Measurements from ENCODE around the gene BRD3.

Gene BRD3

GRCh38 chr9:134055981-134056461 lies 11.8 kb downstream of the BRD3 start:
- Histone ChIP-seq H3K36me3 (ENCODE audit: insufficient read depth, low read length) (peaks cover 27% of the 10 kb centered on the region), H3K27me3 (ENCODE audit: insufficient read depth, low read length) (no peaks in the 10 kb centered on the region), H2AFZ (ENCODE audit: low read depth, low read length) (no peak overlapping the region), H3K9me3 (ENCODE audit: low read length) (no peaks in the 10 kb centered on the region), H3K4me3 (ENCODE audit: low read length) (no peak overlapping the region), H3K4me1 (ENCODE audit: insufficient read depth, low read length) (peaks cover 10% of the 10 kb centered on the region)

- Histone ChIP-seq H3K36me3 (ENCODE audit: insufficient read depth, low read length) (peaks cover 35% of the 10 kb centered on the region), H3K9me3 (ENCODE audit: low read length) (no peaks in the 10 kb centered on the region), H3K4me1 (ENCODE audit: insufficient read depth, low read length) (peaks cover 10% of the 10 kb centered on the region), H3K4me3 (ENCODE audit: low read length) (no peak overlapping the region), H2AFZ (ENCODE audit: low read depth, low read length) (no peak overlapping the region), H3K27me3 (ENCODE audit: insufficient read depth, low read length) (no peaks in the 10 kb centered on the region)
Observed at GRCh38 chr9:134054891-134055811, 12.7 kb downstream of the BRD3 start.

- H2AFZ ChIP-seq (ENCODE audit: low read depth, low read length) = no peak overlapping the region
- peaks cover 10% of the 10 kb centered on the region for H3K4me1 ChIP-seq (ENCODE audit: insufficient read depth, low read length)
- H3K9me3 ChIP-seq (ENCODE audit: low read length) = no peaks in the 10 kb centered on the region
- H3K36me3 ChIP-seq (ENCODE audit: insufficient read depth, low read length) = peaks cover 45% of the 10 kb centered on the region
- no peaks in the 10 kb centered on the region for H3K27me3 ChIP-seq (ENCODE audit: insufficient read depth, low read length)
- H3K4me3 ChIP-seq (ENCODE audit: low read length) = no peak overlapping the region
Observed at GRCh38 chr9:134053941-134054761, 13.7 kb downstream of the BRD3 start.

GRCh38 chr9:134053401-134053871 lies 14.4 kb downstream of the BRD3 start:
- Histone ChIP-seq H3K4me3 (ENCODE audit: low read length) (no peak overlapping the region), H3K36me3 (ENCODE audit: insufficient read depth, low read length) (peaks cover 52% of the 10 kb centered on the region), H2AFZ (ENCODE audit: low read depth, low read length) (no peak overlapping the region), H3K27me3 (ENCODE audit: insufficient read depth, low read length) (no peaks in the 10 kb centered on the region), H3K9me3 (ENCODE audit: low read length) (no peaks in the 10 kb centered on the region), H3K4me1 (ENCODE audit: insufficient read depth, low read length) (peaks cover 8% of the 10 kb centered on the region)

- peaks cover 4% of the 10 kb centered on the region for H3K4me1 ChIP-seq (ENCODE audit: insufficient read depth, low read length)
- H2AFZ ChIP-seq (ENCODE audit: low read depth, low read length) = no peak overlapping the region
- H3K9me3 ChIP-seq (ENCODE audit: low read length) = no peaks in the 10 kb centered on the region
- peaks cover 57% of the 10 kb centered on the region for H3K36me3 ChIP-seq (ENCODE audit: insufficient read depth, low read length)
- no peak overlapping the region for H3K4me3 ChIP-seq (ENCODE audit: low read length)
- H3K27me3 ChIP-seq (ENCODE audit: insufficient read depth, low read length) = no peaks in the 10 kb centered on the region
Observed at GRCh38 chr9:134052941-134053340, 14.9 kb downstream of the BRD3 start.

- Histone ChIP-seq H3K36me3 (ENCODE audit: insufficient read depth, low read length) (peaks cover 61% of the 10 kb centered on the region), H3K4me3 (ENCODE audit: low read length) (no peak overlapping the region), H3K9me3 (ENCODE audit: low read length) (no peaks in the 10 kb centered on the region), H3K27me3 (ENCODE audit: insufficient read depth, low read length) (no peaks in the 10 kb centered on the region), H3K4me1 (ENCODE audit: insufficient read depth, low read length) (peaks cover under 1% of the 10 kb centered on the region), H2AFZ (ENCODE audit: low read depth, low read length) (no peak overlapping the region)
Observed at GRCh38 chr9:134052491-134052890, 15.3 kb downstream of the BRD3 start.

- no peak overlapping the region for H3K4me3 ChIP-seq (ENCODE audit: low read length)
- H2AFZ ChIP-seq (ENCODE audit: low read depth, low read length) = no peak overlapping the region
- H3K4me1 ChIP-seq (ENCODE audit: insufficient read depth, low read length) = no peaks in the 10 kb centered on the region
- H3K36me3 ChIP-seq (ENCODE audit: insufficient read depth, low read length) = peaks cover 67% of the 10 kb centered on the region
- no peaks in the 10 kb centered on the region for H3K27me3 ChIP-seq (ENCODE audit: insufficient read depth, low read length)
- H3K9me3 ChIP-seq (ENCODE audit: low read length) = no peaks in the 10 kb centered on the region
Observed at GRCh38 chr9:134051319-134051718, 16.5 kb downstream of the BRD3 start.

DNA sequence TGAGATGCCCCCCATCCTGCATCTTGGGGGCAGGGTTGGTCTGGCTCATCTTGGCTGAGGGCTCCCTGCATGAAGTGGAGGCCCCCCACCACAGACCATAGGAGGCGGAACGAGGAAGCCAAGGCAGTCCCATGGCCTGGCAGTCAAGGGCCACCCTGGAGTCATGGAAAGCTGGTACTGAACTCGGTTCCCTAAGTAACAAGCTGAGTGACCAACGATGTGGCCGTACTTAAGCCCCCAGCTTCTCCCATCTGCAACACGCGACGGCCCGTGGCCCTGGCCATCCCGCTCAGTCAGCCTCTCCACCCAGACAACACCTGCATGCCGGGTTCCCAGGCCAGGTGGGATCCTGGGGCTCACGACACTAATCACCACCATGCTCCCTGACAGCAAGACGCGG lies 17.1 kb downstream of the BRD3 start:
- H3K9me3 ChIP-seq (ENCODE audit: low read length) = no peaks in the 10 kb centered on the region
- no peaks in the 10 kb centered on the region for H3K27me3 ChIP-seq (ENCODE audit: insufficient read depth, low read length)
- no peak overlapping the region for H2AFZ ChIP-seq (ENCODE audit: low read depth, low read length)
- H3K4me1 ChIP-seq (ENCODE audit: insufficient read depth, low read length) = no peaks in the 10 kb centered on the region
- no peak overlapping the region for H3K4me3 ChIP-seq (ENCODE audit: low read length)
- peaks cover 73% of the 10 kb centered on the region for H3K36me3 ChIP-seq (ENCODE audit: insufficient read depth, low read length)

DNA sequence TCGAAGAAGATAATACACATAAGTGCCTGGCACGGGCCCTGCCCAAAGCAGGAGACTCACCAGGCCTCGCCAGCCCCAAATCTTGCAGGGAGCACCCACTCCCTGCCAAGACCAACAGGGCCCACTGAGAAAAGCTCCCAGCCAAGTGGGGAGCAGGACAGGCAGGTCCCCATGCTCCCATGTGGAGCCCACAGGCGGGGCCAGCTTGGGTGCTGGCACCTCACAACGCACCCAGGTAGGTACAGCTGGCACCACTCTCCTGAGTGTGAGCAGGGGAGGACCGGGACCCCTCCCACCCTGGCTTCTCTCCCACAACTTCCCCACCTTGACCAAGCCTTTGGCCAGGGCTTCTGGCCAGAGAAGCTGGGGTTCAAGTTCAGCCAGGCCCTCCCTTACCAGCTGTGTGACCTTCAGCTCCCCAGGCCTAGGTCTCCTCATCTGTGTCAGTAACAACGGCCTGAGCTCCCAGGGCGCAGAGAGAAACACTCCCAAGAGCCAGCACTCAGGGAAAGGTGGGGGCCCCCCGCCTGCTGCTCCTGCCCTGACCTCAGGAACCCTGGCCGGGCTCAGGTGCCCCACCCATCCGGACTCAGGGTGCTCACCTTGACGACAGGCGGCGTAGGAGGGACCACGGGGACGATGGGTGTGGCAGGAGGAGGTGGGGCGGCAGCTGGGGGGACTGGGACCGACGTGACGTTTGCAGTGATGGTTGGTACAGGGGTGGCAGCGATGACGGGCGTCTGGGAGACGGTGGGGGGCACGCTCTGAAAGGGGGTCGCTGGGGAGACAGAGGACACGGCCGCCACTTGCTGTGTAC lies 17.8 kb downstream of the BRD3 start:
- Histone ChIP-seq H3K27me3 (ENCODE audit: insufficient read depth, low read length) (no peaks in the 10 kb centered on the region), H2AFZ (ENCODE audit: low read depth, low read length) (no peak overlapping the region), H3K4me3 (ENCODE audit: low read length) (no peak overlapping the region), H3K36me3 (ENCODE audit: insufficient read depth, low read length) (peaks cover 81% of the 10 kb centered on the region), H3K9me3 (ENCODE audit: low read length) (no peaks in the 10 kb centered on the region), H3K4me1 (ENCODE audit: insufficient read depth, low read length) (no peaks in the 10 kb centered on the region)

DNA sequence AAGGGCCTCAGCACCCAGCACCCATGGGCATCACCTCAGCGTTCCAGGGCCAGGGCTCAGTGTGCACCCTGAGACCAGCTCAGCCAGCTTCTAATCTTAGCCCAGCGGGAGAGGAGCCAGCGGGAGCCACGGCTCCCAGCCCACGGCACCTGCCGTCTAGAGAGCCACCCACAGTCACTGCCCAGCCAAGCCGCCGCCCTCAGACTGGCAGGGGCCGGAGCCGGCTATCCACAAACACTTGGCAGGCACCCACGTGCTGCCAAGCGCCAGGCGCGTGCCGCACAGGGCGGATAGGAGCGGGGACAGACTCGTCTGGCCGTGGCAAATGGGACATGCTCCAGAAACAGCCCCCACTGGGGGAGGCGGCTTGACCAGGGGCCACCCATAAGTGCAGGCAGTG lies 18.6 kb downstream of the BRD3 start:
- Histone ChIP-seq H3K4me1 (ENCODE audit: insufficient read depth, low read length) (no peaks in the 10 kb centered on the region), H3K4me3 (ENCODE audit: low read length) (no peak overlapping the region), H3K36me3 (ENCODE audit: insufficient read depth, low read length) (peaks cover 87% of the 10 kb centered on the region), H3K27me3 (ENCODE audit: insufficient read depth, low read length) (no peaks in the 10 kb centered on the region), H3K9me3 (ENCODE audit: low read length) (no peaks in the 10 kb centered on the region), H2AFZ (ENCODE audit: low read depth, low read length) (no peak overlapping the region)

GRCh38 chr9:134048582-134048968 lies 19.3 kb downstream of the BRD3 start:
- Histone ChIP-seq H3K4me1 (ENCODE audit: insufficient read depth, low read length) (no peaks in the 10 kb centered on the region), H2AFZ (ENCODE audit: low read depth, low read length) (no peak overlapping the region), H3K4me3 (ENCODE audit: low read length) (no peak overlapping the region), H3K27me3 (ENCODE audit: insufficient read depth, low read length) (no peaks in the 10 kb centered on the region), H3K36me3 (ENCODE audit: insufficient read depth, low read length) (peaks cover 90% of the 10 kb centered on the region), H3K9me3 (ENCODE audit: low read length) (no peaks in the 10 kb centered on the region)

- H3K27me3 ChIP-seq (ENCODE audit: insufficient read depth, low read length) = no peaks in the 10 kb centered on the region
- no peaks in the 10 kb centered on the region for H3K4me1 ChIP-seq (ENCODE audit: insufficient read depth, low read length)
- no peaks in the 10 kb centered on the region for H3K9me3 ChIP-seq (ENCODE audit: low read length)
- H3K4me3 ChIP-seq (ENCODE audit: low read length) = no peak overlapping the region
- H2AFZ ChIP-seq (ENCODE audit: low read depth, low read length) = no peak overlapping the region
- H3K36me3 ChIP-seq (ENCODE audit: insufficient read depth, low read length) = peaks cover 93% of the 10 kb centered on the region
Observed at GRCh38 chr9:134047868-134048581, 19.8 kb downstream of the BRD3 start.
